H7 (cell line): ENCODE results near the gene ENPP7. TPM values are rescaled to one million over a fixed set of nuclear protein-coding genes. Genes with fewer than 3 reads are reported as not detected.

Experiments used
- DNase-seq: peaks from one replicate; pipeline ENCODE4 v3.0.0; 2012
- H3K27me3 ChIP-seq: 2 replicates; pipeline ENCODE4 v1.6.0; 2011; ENCODE audit warnings: mild to moderate bottlenecking, low read length; ENCODE audit not compliant: control insufficient read depth, insufficient read depth
- H3K36me3 ChIP-seq: replicated peaks from 2 replicates; pipeline ENCODE4 v1.5.1; 2011; ENCODE audit warnings: low read length; ENCODE audit not compliant: control insufficient read depth, insufficient read depth
- H3K4me3 ChIP-seq: 2 replicates; pipeline ENCODE4 v1.5.1; 2011; ENCODE audit warnings: low read depth, mild to moderate bottlenecking, control low read depth, low read length, moderate library complexity; ENCODE audit not compliant: insufficient read depth
- total RNA-seq: library from RNA; depleted of rRNA; stranded (reverse); fragments of >200 nt; shearing (Covaris generic); gene quantifications from 2 replicates; pipeline ENCODE4 v1.2.3, GENCODE V29; 2014

ENPP7 gene
- total RNA-seq, 1 experiment from 2014 or later: not detected

DNA sequence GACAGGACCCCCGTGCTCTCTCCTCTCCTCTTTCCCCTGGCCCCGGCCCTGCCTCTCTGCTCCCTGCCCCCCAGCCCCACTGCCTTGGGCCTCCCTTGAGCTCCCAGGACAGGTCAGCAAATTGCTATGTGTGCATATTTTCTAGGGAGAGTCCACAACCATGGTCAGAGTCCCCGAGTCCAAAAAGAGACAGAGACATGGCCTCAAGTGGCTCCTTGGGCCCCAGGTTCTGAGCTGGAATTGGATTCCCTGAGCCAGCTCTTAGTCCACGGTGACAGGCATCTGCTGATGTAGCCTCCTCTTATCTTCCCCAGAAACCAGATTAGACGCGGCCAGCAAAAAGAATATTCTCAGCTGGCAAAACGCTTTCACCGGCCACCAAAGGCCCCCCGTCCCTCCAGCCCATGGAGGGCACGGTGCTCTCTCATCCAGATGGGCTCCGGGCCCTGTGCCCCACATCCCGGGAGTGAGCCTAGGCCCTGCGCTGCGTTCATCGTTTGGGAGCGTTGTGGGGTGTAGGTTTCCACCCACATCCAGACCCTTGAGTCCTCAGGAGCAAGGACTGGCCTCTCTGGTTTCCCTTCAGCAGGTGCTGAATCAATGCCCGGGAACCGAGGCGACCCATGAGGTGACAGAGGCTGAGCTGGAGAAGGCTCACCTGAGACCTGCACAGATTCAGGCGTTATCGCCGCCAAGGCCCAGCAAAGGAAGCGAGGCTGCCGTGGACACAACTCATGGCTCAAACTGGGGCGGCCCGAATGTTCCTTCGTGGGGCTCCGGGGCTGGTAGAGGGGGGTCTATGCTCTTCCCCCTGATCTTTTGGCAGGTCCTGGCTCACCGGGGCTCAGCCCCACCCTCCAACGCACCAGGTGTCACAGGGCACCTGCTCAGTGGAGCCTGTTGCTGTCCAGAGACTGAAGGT lies 16.3 kb upstream of the ENPP7 start:
- DNase-seq: no peak
- no peaks in the 10 kb centered on the region for H3K36me3 ChIP-seq
- no peak overlapping the region for H3K4me3 ChIP-seq
- H3K27me3 ChIP-seq: no peaks in the 10 kb centered on the region

DNA sequence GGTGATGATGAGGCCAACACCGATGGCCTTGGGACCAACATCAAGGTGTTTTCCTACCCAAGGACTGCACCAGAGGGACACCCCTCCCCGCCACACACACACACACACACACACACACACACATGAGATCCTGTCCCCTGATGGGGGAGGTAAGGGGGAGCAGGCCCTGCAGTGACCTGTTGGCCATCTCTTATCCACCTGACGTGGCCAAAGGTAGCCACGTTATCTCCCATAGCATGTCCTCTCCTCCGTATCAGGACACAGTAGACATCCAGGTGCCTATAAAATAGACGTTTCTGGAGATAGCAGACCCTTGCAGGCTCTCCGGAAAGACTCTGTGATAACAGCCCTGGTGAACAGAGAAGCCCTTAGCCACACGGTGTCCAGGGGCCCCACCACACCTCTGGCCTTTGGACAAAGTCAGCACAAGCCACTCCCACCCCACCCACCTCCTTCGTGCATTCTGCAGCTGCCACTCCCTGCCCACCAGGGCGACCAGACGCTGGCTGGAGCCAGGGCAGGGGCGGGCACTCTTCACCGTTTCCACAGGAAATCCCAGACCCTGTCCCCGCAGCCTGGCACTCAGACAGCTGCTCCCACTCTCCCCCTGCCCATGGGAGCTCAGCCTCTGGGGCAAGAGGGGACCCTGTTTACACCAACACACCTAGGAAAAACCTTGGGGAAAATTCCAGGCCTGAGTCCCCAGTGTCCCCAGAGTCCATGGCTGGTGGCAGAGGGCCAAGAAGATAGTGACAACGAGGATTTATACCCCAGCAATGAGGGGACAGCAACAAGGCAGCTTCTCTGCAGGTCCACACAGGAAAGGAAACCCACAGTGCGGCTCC lies 15.4 kb upstream of the ENPP7 start:
- H3K27me3 ChIP-seq: no peaks in the 10 kb centered on the region
- no peak for DNase-seq
- H3K4me3 ChIP-seq: no peak overlapping the region
- no peaks in the 10 kb centered on the region for H3K36me3 ChIP-seq

DNA sequence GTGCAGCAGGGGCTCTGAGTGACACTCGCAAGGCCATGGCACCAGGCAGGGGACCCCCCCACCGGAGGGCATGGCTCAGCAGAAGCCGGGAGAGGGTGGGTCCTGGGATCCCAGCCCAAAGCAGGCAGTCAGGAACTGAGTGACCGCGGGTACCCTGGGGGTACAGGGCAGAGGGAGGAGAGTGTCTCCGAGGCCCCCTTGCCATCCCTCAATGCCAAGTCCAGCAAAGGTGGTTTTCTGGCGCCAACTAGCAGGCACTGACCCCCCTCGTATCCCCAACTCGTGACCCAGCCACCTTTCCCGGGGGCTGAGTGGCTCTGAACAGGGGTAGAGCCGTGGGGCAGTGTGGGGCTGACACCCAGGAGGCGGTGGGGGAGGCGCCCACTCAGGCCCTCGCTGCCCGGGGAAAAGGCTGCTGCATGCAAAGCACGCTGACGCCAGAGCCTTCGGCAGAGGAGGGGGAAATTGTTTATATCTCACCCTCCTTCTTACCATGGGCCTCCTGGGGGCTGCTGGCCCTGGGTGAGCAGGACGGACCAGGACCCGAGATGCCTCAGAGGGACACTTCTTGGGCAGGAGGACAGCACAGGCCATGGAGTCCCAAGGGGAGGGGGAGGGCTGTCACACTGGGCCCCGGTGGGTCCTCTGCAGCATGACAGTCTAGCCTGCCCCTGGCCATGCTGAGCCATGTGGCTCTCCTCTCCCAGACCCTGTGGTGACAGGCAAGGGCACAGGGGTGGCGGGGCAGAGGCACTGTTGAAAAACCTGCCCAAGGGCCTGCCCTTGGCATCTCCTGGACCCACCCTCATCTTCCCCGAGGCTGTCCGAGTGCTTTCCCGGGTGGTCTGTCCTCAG lies 14.6 kb upstream of the ENPP7 start:
- Histone ChIP-seq H3K27me3 (no peaks in the 10 kb centered on the region), H3K4me3 (no peak overlapping the region), H3K36me3 (no peaks in the 10 kb centered on the region)
- DNase-seq: no peak

DNA sequence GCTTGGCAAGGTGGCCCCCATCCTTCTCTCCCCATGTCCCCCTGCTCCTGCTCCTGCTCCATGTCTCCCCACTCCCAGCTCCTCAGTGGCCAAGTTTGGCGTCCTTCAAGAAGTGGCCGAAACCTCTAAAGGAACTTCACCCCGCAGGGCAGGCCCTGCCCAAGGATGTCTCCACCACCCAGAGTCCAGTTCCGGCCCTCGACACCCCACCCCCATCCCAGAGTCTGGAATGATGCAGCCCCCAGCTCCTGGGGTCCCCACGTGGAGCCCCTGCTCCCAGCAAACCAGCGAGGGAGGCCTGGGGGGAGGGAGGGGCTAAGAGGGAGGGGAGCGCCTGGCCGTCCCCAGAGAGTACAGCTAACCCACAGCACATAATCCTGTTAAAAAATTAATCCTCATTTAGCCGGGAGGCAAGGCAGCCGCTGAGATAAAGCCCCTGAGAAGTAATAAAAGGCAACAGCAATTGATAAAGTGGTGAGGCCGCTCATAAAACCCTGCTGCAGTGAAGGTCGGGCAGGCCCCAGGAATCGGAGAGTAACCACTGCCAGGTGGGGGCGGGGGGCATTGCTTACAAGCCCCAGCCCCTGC lies 9.9 kb upstream of the ENPP7 start:
- Histone ChIP-seq H3K4me3 (no peak overlapping the region), H3K27me3 (no peaks in the 10 kb centered on the region), H3K36me3 (no peaks in the 10 kb centered on the region)
- DNase-seq: no peak

DNA sequence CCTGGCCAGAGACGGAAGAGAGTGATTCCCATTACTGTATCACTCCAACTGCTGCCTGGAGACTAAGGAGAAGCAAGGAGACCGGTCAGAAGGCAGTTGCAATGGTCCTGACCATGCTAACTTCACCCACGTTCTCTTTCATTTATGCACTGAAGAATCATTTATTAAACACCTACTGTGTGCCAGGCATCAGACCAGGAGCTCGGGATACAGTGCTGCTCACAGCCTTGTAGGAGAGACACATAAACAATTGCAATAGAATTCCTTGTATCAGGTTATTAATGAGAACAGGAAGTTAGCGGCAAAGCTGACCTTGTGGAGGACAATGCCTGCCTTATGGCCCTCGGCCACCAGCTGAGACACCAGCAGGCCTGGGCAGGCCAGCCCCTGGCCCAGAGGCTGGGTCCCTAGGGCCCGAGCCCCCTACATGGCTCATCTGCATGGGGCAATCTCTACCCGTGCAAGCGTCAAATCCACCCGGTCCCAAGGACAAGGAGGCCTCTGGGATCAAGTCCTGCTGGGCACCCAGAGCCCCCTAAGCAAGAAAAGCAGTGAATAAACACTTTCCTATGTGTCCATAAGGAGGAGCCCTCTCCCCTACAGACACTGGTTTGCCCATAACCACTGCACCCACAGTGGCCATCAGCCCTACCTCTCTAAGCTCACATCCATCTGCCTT lies 8.6 kb upstream of the ENPP7 start:
- Histone ChIP-seq H3K36me3 (no peaks in the 10 kb centered on the region), H3K27me3 (no peaks in the 10 kb centered on the region), H3K4me3 (no peak overlapping the region)
- DNase-seq: peak; percentile 90

DNA sequence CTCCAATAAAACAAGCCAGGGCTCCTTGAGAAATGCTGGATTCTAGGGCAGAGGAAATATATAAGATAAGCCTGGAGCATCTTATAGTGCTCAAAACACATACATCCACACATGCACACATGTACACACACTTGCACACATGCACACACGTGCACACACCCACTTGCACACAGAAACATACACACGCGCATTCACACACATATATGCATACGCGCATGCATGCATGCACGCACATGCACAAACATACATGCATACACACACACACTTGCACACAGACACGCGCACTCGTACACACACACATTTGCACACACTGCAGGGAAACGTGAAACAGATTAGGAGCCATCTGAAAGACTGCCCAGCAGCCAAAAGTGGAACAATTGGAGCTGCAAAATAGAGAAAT lies 8.0 kb upstream of the ENPP7 start:
- Histone ChIP-seq H3K36me3 (no peaks in the 10 kb centered on the region), H3K27me3 (no peaks in the 10 kb centered on the region), H3K4me3 (no peak overlapping the region)
- no peak for DNase-seq

DNA sequence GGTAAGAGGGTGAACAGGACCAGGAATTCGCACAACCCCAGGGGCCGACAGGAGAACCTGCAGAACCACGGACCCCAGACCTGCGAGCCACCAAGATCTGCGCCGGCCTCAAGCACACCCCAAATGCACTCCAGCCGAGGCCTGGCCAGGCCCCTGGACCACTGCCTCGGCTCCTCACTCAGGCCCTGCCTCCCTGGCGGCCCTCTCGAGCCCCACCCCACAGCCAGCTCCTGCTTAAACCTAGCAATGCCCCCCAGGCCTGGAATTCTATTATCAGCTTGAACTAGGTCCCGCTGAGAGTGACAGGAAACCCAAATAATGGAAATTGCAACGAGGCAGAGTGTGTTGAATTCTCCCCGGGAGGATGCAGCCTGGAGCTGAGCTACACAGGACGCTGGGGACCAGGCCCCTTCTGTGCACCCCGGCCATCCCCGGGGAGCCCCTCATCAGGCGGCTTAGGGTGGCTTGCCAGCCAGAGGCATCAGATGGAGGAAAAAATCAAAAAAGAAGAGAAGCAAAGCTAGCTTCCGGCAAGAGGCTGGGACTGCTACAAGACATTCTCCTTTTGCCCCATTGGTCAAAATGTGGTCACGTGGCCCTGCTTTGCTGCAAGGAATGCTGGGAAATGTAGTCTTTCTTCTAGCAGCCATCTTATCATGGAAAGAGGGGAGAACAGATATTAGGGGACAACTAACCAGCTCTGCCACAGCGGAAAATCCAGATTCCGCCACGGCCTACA lies 2.4 kb upstream of the ENPP7 start:
- DNase-seq: peak; percentile 97
- Histone ChIP-seq H3K4me3 (no peak overlapping the region), H3K36me3 (no peaks in the 10 kb centered on the region), H3K27me3 (no peaks in the 10 kb centered on the region)

DNA sequence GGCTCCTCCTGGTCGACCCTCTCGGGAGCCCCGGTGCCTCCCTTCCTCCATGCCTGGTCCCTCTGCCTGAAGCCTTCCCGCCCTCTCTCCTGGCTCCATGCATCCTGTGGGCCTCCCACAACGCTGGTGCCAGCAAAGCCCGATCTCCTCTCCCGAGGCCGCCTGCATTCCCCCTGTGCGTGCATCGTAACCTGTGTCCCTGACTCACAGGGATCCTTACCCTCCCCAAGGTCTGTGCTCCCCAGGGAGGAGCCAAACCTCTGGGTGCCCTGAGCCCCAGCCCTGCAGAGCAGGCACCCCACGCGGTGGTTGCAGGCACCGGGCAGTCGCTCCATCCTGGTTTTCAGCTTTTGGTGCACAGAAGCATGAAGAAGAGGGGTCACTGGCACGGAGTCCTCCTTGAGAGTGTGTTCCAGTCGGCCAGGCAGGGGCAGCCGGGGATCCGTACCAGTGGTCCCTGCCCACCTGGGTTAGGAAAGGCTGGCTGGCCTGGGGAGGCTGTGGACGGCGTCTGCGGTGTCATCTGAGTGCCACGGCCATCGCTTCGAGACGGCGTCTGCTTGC lies 1.8 kb upstream of the ENPP7 start:
- H3K36me3 ChIP-seq: no peaks in the 10 kb centered on the region
- no peak overlapping the region for H3K4me3 ChIP-seq
- DNase-seq: no peak
- no peaks in the 10 kb centered on the region for H3K27me3 ChIP-seq

DNA sequence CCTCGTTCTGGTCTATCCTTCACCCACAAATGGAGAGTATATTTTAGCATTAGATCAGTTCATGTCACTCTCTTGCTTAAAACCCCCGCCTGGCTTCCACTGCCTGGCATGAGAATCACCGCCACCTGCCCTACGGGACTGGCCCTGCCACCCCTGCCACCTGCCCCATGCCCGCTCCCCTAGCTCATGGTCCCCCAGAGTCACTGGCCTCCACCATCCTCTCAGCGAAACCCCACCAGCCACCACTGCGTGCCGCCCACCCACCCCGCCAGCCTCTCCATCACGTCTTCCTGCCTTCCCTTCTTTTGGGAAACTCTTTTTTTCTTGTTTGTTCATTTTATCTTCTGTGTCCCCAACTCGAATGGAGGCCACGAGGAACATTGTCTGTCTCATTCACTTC lies 982 bp upstream of the ENPP7 start:
- H3K4me3 ChIP-seq: no peak overlapping the region
- no peaks in the 10 kb centered on the region for H3K27me3 ChIP-seq
- no peaks in the 10 kb centered on the region for H3K36me3 ChIP-seq
- DNase-seq: peak; percentile 16

DNA sequence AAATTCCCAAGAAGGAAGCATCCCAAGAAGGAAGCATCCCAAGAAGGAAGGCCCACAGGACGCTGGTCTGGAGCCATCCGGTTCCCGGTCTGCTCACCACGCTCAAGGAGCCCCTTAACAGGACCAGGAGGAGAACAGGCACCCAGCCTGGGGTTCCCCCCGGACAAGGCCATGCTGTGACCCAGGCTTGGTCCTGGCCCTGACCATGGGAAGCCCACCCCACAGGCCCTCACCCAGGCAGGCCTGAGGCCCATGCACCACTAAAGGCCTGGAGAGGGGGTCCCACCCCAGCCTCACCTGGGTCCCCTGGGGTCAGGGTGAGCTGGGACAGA lies 340 bp upstream of the ENPP7 start:
- no peak for DNase-seq
- no peaks in the 10 kb centered on the region for H3K27me3 ChIP-seq
- no peak overlapping the region for H3K4me3 ChIP-seq
- no peaks in the 10 kb centered on the region for H3K36me3 ChIP-seq

DNA sequence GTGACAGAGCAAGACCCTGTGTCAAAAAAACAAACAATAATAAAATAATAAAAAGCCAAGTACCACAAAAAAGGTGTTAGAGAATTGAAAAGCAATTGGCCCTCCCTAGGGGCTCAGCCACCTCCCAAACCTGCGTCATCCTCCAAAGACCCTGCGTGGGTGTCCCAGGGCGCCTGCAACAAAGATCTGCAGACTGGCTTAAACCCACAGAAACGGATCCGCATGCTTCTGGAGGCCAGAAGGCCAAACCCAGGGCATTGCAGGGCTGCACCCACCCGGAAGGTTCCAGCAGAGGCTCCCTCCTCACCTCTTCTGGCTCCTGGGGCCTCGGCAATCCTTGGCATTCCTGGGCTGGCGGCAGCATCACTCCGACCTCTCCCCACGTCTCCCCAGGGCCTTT lies 1.5 kb downstream of the ENPP7 start:
- H3K27me3 ChIP-seq: no peaks in the 10 kb centered on the region
- H3K36me3 ChIP-seq: no peaks in the 10 kb centered on the region
- peak; percentile 32 for DNase-seq
- H3K4me3 ChIP-seq: no peak overlapping the region

DNA sequence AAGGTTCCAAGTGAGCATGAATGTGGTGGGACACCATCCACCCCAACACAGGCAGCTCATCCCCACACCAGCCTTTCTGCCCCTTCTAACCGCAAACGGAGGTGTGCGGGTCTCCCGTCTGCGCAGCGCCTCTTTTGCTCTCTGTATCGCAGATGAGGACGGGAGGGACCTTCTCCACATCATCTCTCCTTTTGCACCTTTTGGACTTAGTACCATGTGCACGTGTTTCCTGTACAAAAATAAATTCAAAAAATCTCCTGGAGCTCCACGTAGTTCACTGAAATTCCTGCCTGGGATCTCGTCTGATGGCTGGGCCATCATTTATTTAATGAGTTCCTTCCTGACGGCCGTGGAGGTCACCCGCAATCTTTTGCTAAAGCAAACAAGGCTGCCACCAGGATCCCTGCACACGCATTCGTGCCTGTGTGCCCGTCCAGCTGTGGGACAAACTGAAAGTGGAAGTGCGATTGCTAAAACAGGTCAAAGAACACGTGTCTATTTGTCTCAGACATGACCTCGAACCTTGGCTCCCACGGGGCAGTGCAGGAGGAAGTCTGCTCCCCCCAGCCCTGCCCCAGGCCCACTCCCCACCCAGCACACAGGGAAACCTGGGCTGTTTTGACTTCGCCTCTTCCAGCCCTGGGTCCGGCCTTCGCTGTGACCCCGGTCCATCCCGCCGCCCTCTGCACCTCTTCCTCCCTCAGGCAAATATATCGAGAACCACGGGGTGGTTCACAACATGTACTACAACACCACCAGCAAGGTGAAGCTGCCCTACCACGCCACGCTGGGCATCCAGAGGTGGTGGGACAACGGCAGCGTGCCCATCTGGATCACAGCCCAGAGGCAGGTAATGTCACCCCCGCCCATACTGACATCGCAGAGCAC lies 2.3 kb downstream of the ENPP7 start:
- Histone ChIP-seq H3K36me3 (no peaks in the 10 kb centered on the region), H3K27me3 (no peaks in the 10 kb centered on the region), H3K4me3 (no peak overlapping the region)
- DNase-seq: peak; percentile 45
